ENCODE measurements around the gene COL18A1.

The COL18A1 gene

DNA sequence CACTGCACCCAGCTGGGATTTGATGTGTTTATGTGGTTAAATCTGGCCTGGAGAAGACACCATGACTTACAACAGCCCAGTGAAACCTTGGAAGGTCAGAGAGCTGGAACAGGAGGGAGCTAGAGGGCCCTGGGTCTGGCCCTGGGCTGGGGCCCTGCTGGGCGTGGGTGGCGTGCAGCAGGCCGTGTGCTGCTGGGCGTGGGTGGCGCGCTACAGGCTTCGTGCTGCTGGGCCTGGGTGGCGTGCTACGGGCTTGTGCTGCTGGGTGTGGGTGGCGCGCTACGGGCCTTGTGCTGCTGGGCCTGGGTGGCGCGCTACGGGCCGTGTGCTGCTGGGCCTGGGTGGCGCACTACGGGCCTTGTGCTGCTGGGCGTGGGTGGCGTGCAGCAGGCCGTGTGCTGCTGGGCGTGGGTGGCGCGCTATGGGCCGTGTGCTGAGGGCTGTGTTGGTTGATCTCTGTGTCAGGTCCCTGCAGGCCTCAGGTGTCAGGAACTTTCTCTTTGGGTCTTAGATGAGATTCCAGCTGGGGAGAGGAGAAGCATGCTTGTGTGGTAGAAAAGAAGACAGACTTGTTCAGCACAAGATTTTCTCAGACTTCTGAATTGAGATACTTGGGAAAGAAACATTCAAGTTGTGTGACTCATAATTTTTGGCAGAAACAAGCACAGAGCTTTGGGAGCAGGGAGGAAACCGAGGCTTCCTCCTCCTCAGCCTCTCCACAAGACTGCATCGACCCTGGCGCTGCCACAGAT is 66.0 kb downstream of the COL18A1 start:
- DNase-seq, result no peak

DNA sequence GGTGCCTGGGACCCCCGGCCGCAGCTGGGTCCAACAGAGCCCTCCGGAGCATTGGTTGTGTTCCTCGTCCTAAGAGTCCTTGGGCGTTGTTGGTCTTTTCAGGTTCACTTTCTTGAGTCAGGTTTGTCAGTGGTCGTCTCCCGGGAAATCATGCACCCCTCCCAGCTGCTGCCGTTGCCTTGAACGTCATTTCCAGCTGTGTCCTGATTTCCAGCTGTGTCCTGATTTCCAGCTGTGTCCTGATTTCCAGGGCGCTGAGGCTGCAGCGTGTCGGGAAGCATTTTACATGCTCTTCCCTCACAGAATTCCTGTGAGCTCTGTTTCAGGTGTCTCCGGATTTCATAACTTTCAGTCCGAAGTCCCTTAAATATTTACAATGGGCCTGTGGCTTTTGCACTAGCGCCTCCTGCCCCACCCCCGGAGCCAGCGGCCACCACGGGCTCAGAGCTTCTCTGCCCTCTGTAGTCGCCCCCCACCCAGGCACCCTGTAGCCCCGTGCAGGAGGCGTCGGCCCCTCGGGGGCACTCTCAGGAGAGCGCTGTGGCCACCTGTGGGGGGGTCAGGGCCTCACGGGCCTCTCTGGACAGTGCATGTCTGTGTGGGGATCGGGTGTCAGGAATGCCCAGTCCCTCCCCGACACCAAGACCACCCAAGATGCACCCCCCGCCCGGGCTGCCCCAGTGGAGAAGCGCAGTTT is 66.7 kb downstream of the COL18A1 start:
- no peak for DNase-seq

DNA sequence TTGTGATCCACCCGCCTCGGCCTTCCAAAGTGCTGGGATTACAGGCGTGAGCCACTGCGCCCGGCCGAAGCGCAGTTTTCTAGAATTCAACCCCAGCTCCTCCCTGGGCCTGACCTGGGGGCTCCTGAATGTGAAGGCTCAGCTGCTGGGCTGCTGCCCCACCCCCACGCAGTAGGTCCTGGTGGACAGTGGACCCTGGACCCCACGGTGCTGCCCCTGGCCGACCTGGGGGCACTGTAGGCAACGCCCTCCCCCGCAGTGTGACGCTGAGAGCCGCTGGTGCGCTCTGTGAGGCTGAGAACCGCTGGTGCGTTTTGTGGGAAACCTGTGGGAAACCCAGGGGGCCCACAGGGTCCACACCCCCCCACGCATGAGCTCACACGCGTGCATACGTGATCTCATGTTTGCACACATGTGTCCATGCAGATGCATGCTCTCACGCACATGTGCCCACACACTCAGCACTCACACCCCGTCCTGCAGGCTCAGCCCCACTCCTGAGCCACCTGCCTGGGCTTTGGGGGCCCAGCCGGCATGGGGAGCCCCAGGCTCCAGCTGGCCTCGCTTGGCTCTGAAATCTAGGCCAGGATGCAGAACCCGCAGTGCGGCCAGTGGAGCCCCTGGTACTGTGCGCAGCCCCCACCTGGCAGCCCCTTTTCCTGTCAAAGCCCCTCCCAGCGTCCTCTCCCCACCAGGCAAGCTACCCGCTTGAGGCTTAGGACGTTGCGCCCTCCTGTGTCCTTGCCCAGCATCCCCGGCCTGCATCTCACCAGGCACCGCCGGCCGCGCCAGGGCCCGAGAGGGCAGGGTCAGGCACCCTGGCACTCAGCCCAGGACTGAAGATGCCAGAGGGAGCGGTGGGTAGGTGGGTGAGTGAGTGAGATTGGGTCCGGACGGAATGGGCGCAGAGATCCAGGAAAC is 67.7 kb downstream of the COL18A1 start:
- no peak for DNase-seq

DNA sequence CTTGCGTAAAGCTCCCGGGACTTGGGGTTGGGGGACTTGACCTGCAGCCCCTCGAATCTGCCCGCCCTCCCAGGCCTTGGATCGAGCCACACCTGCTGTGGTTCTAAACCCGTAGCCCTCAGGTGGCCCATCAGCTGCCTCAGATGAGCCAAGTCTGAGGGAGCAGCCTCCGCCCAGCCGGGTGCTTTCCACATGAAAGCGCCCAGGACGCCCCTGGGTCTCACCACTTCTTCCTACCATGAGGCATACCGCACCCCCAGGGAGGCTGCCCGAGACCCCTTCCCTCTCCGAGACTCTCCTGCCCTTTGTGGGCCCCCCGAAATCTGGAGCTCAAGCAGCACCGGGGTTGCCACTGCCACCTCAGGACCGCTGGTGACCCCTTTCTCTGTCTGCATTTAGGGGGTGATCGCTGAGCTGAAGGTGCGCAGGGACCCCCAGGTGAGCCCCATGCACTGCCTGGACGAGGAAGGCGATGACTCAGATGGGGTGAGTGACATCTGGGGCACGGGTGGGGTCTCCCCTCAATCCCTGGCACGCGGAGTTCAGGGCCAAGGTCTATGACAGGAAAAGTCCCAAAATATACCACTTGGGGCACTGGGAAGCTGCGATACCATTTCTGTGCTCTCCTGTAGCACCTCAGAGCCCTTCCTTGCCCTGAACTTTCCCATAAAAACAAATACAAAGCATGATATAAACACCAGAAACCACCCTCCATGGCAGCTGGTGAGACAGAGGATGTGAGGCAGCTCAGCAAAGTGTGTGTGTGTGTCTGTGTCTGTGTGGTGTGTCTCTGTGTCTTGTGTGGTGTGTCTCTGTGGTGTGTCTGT is 68.7 kb downstream of the COL18A1 start:
- DNase-seq, result no peak

- no peak for DNase-seq
Observed at GRCh38 chr21:45474323-45474950, 69.5 kb downstream of the COL18A1 start.

- DNase-seq, result no peak
Observed at GRCh38 chr21:45475004-45475685, 70.2 kb downstream of the COL18A1 start.

- no peak for DNase-seq
Observed at GRCh38 chr21:45475797-45476570, 71.0 kb downstream of the COL18A1 start.

GRCh38 chr21:45476582-45476981 is 71.6 kb downstream of the COL18A1 start:
- no peak for DNase-seq

DNA sequence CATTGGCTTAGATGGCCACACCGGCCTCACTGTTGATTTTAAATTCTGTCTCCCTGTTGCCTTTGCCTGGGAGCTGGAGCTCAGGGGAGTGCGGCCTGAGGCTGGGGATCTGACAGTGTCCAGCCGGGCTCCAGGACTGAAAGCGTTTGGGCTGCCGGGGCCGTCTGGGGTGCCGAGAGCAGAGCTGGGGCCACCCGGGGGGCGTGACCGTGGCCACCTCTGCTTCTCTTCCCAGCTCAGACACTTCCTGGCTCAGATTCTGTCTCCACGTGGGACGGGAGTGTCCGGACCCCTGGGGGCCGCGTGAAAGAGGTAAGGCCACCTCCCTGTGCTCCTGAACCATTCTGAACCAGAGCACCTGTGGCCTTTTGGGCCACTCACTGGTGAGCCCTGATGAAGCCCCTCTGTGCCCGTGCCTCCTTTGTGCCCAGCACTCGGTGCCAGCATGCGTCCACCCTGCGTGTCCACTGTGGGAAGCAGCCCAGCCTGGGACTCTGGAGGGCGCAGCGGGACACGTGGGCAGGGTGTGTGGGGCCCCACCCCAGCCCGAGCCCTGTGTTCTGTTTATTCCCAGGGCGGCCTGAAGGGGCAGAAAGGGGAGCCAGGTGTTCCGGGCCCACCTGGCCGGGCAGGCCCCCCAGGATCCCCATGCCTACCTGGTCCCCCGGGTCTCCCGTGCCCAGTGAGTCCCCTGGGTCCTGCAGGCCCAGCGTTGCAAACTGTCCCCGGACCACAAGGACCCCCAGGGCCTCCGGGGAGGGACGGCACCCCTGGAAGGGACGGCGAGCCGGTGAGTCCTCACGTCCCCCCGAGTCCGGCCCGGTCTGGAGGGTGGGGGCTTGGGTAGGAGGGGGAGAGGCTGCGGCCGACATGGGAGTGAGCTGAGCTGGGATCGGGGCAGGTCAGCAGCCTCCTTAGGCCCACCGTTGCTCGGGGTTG is 72.5 kb downstream of the COL18A1 start:
- DNase-seq, result no peak

- peak; percentile 84 for DNase-seq
Observed at GRCh38 chr21:45478115-45478801, 73.3 kb downstream of the COL18A1 start.

- DNase-seq, result no peak
Observed at GRCh38 chr21:45478816-45479669, 74.1 kb downstream of the COL18A1 start.

GRCh38 chr21:45479691-45480675 is 75.0 kb downstream of the COL18A1 start:
- DNase-seq, result no peak

GRCh38 chr21:45480701-45481500 is 75.9 kb downstream of the COL18A1 start:
- no peak for DNase-seq

- no peak for DNase-seq
Observed at GRCh38 chr21:45481566-45481965, 76.6 kb downstream of the COL18A1 start.
